SK-N-MC (cell line): Measurements from ENCODE around the gene LEUTX.

Source experiments
- EZH2 ChIP-seq: fragments of 200-600 bp; sonication (generic); IDR thresholded peaks from one replicate; pipeline ENCODE4 v1.6.1; 2017; ENCODE audit warnings: antibody characterized with exemption
- POLR2AphosphoS5 ChIP-seq: IDR thresholded peaks from 2 replicates; pipeline ENCODE4 v1.6.1; 2012; ENCODE audit warnings: mild to moderate bottlenecking, low read depth, low read length, borderline replicate concordance

DNA sequence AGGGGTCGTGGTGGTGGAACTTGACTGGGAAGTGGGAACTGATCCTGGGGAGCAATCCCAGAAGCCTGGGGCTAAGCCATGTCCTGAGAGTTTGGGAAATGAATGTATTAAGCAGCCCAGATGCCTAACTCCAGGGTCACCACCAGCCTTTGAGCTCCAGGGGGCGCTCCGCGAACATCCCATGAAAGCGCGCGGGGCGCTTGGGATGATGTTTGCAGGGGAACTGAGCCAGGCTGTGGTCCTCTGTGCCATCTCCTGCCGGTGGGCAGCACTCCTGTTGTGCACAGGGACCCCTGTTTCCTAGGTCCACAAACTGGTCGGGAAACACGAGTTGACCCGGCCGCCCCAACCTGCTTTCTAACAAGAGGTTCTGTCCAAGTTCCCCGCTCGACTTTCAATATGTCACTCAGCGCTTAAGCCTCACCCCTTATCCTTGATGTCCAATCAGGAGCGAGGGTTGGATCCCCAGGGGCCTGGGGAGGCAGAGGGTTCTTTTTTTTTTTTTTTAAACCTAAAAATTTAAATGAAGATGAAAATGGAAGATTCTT lies 14.4 kb downstream of the LEUTX start:
- no peak for TF ChIP-seq POLR2AphosphoS5
- no peak for TF ChIP-seq EZH2
